Astrocyte of the spinal cord (primary cell): ENCODE data around the gene OR2J2.
"Not testable (repeated sequence)": the region's sequence is repeated elsewhere in the genome, so short reads cannot be mapped to it uniquely, and the experiment has no call there.

Experiments
- DNase-seq: peaks from one replicate; pipeline ENCODE4 v3.0.0; 2011; ENCODE audit warnings: low read depth, low spot score
- H3K4me3 ChIP-seq: 2 replicates; pipeline ENCODE4 v1.5.1; 2011; ENCODE audit warnings: low read depth, mild to moderate bottlenecking, low read length, moderate library complexity
- in situ Hi-C: cut with HindIII; loops from 2 replicates; pipeline ENCODE4 v1.10.0; 2017; ENCODE audit warnings: low sequenced_read_pairs
- TF ChIP-seq, protein P1 (sequence below): IDR thresholded peaks from 2 replicates; pipeline ENCODE4 v1.5.1; 2012; ENCODE audit warnings: low read depth, mild to moderate bottlenecking, low read length, inconsistent platforms

Gene OR2J2

DNA sequence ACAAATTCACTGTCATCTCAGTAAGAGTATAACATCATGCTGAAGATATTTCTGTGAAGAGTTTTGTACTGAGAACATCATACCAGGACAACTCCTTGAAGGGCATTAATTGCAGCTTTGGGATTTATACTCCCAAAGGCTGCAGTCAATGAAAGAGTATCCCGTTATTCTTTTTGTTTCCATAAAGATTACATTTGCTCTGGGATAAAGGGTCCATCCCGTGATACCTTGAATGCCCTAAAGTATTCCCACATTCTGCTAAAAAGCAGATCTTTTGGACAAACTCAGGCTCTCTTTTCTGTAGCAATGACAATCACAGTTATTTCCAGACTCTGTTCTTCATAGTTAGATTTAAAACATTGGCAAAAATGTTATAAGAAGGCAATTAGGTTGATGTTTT is at the start of gene OR2J2:
Gene OR2J2, plus strand, starts transcription at position 301 of the 400 bp plus-strand sequence. CDS start 2,729 bp downstream, outside the sequence.
- in situ Hi-C loops, H3K4me3 ChIP-seq, DNase-seq: not testable (repeated sequence)

DNA sequence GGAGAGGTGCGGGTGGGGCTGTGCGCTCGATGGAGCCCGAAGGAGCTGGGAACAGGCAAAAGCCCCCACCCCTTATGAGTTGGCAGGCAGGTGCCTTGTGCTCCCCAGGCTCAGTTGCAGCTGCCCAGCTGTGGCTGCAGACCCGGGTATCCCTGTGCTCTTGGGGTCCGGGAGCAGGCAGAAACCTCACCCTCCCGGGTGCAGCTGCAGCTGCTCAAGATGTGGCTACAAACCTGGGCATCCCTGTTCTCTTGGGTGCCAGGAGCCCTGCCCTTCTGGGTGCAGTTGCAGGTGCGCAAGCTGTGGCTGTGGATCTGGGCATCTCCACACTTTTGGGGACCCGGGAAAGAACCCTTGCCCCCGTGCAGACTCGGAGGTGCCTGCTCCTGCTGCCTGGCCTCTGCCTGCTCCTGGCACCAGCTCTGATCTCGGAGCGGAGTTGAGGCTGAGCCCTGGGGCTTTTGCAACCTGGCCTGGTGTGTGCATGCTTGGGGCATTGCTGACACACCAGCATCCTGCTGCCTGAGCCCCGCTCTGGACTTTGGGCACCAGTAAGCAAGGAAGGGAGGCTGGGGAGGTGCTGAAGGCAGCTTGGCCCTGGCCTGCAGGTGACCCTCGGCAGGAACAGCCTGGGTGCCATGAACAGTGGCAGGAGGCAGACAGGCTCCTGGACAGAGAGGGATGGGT is 41.2 kb upstream of the OR2J2 start:
- in situ Hi-C loops, result no loop called here
- no peak for DNase-seq
- TF ChIP-seq, protein P1, sequence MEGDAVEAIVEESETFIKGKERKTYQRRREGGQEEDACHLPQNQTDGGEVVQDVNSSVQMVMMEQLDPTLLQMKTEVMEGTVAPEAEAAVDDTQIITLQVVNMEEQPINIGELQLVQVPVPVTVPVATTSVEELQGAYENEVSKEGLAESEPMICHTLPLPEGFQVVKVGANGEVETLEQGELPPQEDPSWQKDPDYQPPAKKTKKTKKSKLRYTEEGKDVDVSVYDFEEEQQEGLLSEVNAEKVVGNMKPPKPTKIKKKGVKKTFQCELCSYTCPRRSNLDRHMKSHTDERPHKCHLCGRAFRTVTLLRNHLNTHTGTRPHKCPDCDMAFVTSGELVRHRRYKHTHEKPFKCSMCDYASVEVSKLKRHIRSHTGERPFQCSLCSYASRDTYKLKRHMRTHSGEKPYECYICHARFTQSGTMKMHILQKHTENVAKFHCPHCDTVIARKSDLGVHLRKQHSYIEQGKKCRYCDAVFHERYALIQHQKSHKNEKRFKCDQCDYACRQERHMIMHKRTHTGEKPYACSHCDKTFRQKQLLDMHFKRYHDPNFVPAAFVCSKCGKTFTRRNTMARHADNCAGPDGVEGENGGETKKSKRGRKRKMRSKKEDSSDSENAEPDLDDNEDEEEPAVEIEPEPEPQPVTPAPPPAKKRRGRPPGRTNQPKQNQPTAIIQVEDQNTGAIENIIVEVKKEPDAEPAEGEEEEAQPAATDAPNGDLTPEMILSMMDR, result no peak
- no peak overlapping the region for H3K4me3 ChIP-seq

- in situ Hi-C loops, result no loop called here
- no peak overlapping the region for H3K4me3 ChIP-seq
- TF ChIP-seq, protein P1, result no peak
- DNase-seq, result no peak
Observed at GRCh38 chr6:29130644-29131043, 40.1 kb upstream of the OR2J2 start.

DNA sequence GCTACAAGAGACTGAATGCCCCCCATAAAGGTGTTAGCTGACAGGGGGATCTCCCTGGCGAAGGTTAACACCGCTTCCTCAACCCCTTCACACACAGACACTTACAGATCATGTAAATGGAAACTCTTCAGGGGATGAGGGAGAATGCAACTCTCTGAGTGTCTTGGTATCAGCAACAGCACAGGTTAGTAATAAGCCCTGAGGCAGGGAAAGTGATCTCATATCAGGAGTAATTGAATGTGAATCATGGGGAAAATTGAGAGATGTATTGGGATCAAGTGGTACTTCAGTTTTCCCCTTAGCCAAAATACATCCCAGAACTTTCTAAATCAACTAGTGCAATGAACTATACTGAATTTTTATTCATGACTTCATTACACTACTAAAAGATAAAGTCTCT is 39.0 kb upstream of the OR2J2 start:
- DNase-seq, result no peak
- in situ Hi-C loops, result no loop called here
- no peak overlapping the region for H3K4me3 ChIP-seq
- TF ChIP-seq, protein P1, result no peak

DNA sequence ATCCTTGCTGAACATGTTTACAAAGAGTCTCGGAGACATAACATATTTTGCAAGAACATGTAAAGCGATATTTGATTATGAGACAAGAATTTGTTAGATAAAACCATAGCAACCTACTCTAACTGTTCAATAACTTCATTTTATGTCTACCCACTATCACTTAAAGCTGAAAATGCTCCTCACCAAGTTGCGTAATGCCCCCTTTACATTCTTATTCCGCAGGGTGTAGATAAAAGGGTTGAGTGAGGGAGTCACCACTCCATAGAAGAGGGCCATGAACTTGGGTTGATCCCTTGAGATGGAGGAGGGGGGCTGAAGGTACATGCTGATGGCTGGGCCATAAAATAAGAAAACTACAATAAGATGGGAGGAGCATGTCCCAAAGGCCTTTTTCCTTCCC is 33.0 kb upstream of the OR2J2 start:
- no peak for DNase-seq
- TF ChIP-seq, protein P1, result no peak
- in situ Hi-C loops, result no loop called here
- H3K4me3 ChIP-seq, result no peak overlapping the region

DNA sequence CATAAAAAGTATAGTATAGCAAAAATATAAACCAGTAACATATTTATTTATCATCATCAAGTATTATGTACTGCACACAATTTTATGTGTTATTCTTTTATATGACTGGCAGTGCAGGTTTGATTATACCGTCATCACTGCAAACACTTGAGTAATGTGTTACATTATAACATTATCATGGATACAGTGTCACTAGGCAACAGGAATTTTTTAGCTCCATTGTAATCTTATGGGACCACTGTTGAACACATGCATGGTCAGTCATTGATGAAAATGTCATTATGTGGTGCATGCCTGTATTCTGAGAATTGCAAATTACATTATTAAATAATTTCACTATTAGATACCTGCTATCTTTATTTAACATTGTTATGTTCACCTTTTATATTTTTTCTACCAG is 29.1 kb upstream of the OR2J2 start:
- TF ChIP-seq, protein P1, result no peak
- H3K4me3 ChIP-seq, result no peak overlapping the region
- no peak for DNase-seq
- in situ Hi-C loops, result no loop called here

- H3K4me3 ChIP-seq, result no peak overlapping the region
- in situ Hi-C loops, result no loop called here
- TF ChIP-seq, protein P1, result no peak
- no peak for DNase-seq
Observed at GRCh38 chr6:29142309-29142708, 28.4 kb upstream of the OR2J2 start.
